ENCODE data around the gene INPP1.

GRCh38 chr2:190361572-190361971 lies 18.2 kb downstream of the INPP1 start:
- TF ChIP-seq CTCF (IDR thresholded peaks at IDR 0.05): no peak
- no peak for TF ChIP-seq POLR2AphosphoS5 (IDR thresholded peaks at IDR 0.05)
